HG02678 (cell line): ENCODE data around the gene MUC5AC.

Source experiments
- ATAC-seq: cut with Tn5 transposase; IDR thresholded peaks from one replicate; pipeline ENCODE4 v1.9.1; 2021; ENCODE audit warnings: mild to moderate bottlenecking, moderate library complexity; ENCODE audit not compliant: unreplicated experiment

The MUC5AC gene

DNA sequence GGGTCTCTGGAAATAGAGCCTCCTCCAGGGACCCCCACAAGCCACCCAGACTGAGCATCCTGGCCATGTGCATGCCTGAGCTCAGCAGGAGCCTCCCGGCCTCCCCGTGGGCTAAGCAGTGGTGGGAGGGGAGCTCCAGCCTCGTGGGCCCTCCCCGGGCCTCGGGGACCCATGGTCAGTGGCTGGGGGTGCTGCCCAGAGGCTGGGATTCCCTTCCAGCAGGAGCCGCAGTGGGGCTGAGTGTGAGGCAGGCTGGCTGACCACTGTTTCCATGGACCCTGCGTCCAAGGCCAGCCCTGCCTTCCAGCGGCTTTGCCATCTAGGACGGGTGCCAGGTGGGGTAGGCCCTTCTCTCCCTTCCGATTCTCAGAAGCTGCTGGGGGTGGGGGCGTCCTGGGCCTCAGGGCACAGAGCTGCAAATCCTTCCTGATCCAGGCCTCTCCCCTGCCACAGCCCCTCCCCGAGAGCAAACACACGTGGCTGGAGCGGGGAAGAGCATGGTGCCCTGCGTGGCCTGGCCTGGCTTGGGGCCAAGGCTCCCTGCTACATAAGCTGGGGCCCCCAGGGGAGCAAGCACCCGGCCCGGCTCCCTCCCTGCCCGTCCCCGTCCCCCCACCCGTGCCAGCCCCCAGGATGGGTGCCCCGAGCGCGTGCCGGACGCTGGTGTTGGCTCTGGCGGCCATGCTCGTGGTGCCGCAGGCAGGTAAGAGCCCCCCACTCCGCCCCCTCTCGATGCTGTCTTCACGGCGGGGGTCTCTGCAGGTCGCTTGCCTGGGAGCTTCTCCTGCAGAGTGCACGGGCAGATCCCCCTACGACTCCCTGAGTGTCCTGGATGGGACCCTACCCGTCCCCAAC is 65.0 kb downstream of the MUC5AC start, which contains the start of gene MUC5B:
TSS of gene MUC5B (plus strand) at position 576 of the 855 bp plus-strand sequence. CDS start at position 634, 58 bp downstream.
- no peak for ATAC-seq

- ATAC-seq, result no peak
These were observed 65.8 kb downstream of the MUC5AC start for GRCh38 chr11:1223346-1224110.

- ATAC-seq, result no peak
These were observed 66.3 kb downstream of the MUC5AC start for GRCh38 chr11:1224111-1224490.

DNA sequence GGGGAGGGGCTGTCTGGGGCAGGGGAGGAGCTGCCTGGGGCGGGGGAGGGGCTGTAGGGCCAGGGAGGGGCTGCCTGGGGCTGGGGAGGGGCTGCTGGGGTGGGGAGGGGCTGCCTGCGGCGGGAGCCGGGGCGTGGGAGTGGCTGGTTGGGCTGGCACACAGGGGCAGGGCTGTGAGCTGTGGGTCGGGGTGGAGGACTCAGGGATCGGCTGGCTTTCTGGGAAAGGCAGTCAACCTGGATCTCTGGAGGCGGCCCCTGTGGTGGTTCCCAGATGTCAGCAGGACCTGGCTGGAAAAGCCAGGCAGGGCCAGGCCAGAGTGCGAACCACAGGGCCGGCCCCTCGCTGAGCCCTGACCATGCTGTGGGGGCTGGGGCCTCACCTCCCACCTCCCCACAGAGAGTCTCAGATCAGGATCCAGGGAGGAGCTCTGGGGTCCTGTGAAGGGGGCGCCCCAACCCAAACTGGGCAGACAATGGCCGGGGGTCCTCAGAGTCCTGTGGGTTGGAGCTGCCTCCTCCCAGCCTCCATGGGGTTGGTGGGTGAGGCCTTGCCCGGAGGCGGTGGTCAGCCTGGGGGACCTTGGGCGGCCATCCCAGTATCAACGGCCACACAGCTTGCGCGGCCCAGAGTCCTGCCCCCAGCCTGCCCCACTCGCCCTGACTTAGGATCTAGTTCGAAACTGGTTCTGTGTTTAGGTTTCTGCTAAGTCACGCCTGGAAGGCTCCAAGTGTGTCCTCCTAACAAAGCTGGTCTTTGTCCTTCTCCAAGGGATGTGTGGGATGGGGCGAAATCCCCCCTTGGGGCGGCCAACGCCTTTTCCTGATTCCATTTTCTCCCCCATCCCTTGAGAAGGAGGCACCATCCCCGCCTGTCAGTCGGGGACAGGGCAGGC is 67.0 kb downstream of the MUC5AC start:
- ATAC-seq, result no peak

DNA sequence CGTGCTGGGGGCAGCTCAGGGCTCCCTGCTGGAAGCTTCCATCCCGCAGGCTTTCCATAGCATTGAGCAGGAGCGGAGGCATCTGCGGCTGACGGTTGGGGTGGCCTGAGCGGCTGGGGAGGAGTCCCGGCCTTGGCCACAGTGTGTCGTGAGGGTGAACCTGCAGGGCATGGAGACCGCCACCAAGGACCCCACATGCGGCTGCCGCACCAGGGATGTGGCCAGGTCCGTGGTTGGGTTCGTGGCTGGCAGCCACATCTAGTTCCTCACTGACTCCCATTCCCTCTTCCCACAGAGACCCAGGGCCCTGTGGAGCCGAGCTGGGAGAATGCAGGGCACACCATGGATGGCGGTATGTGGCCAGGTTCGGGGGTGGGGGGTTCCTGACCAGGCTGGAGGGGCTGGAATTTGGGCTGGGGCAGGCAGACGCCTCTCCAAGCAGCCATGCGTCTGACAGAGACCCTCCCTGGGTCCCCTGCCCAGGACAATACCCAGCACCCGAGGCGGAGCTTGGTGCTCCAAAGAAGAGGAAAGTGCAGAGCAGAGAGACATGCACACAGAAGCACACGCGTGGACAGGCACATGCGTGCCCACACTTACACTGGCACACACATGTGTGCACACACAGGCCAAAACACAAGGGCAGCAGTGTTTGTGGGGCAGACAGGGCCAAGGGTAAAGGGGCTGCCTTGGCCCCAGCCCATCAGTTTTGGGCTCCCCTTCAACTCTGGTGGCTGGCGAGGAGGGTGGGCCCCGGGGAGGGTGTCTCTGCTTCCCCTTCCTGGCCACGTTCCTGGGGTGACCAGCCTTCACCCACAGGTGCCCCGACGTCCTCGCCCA is 67.9 kb downstream of the MUC5AC start:
- no peak for ATAC-seq

DNA sequence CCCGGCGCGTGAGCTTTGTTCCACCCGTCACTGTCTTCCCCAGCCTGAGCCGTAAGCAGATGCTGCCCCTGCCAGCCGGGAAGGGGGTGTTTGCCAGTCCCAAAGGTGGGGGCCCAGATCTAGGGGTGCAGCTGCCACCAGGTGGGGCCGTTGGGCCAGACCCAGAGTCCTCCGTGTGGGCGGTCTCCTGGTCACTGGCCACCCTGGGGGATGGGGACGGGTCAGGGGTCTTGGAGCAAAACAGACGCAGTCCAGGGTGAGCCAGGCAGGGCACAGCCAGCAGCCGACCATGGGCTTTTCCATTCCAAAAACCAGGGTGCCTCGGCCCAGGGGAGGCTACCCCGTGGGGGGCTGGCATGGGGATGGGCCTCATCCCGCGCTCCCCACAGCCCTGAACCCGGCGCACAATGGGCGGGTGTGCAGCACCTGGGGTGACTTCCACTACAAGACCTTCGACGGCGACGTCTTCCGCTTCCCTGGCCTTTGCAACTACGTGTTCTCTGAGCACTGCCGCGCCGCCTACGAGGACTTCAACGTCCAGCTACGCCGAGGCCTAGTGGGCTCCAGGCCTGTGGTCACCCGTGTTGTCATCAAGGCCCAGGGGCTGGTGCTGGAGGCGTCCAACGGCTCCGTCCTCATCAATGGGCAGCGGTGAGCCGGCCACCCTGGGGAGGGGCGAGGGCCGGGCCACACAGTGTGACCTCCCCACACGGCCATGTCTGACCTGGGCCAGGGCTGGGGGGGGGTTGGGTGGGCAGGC is 68.7 kb downstream of the MUC5AC start:
- ATAC-seq, result no peak

GRCh38 chr11:1226986-1227550 is 69.3 kb downstream of the MUC5AC start:
- no peak for ATAC-seq

DNA sequence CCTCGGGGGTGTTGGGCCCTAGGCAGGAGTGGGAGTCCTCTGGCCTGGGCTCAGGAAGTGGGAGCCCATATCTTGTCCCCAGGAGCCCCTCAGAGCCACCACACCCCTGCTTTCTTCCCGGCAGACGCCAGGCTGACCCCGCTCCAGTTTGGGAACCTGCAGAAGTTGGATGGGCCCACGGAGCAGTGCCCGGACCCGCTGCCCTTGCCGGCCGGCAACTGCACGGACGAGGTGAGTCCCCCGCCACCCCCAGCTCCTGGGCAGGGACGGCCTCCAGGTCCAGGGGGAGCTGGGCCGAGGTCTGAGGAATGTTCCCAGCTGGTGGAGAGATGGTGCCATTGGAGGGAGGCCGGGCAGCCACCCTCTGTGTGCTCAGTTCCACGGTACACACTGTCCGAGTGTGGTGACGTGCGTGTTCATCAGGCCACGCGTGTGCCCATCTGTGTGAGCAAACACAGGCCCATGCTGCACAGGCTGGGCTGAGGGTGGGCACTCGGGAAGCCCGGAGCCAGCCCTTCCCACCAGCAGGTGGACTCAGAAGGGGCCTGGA is 69.9 kb downstream of the MUC5AC start:
- ATAC-seq, result no peak

DNA sequence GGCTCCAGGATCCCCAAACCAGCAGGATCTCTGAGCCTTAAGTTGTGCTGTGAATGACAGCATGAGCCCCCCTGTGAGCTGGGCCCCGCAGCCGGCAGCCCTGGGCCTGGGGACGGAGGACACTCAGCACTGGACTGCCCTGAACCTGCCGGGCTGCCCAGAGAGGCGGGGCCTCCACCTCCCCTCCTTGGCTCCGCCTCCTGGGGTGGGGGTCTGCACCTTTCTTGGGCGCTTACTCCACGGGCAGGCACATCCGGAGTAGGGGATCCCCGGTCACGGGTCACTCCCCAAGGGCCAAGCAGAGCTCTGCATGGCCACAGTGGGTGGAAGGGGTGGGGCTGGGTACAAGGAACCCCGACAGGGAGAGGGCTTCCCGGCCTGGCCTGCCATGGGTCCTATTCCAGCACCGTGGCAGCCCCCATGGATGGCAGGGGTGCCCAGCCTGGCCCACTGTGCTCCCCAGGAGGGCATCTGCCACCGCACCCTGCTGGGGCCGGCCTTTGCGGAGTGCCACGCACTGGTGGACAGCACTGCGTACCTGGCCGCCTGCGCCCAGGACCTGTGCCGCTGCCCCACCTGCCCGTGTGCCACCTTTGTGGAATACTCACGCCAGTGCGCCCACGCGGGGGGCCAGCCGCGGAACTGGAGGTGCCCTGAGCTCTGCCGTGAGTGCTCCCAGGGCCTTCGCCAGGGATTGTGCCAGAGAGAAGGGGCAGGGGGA is 70.5 kb downstream of the MUC5AC start:
- no peak for ATAC-seq

- no peak for ATAC-seq
These were observed 71.2 kb downstream of the MUC5AC start for GRCh38 chr11:1228921-1229451.

- ATAC-seq, result no peak
These were observed 71.8 kb downstream of the MUC5AC start for GRCh38 chr11:1229471-1230120.

DNA sequence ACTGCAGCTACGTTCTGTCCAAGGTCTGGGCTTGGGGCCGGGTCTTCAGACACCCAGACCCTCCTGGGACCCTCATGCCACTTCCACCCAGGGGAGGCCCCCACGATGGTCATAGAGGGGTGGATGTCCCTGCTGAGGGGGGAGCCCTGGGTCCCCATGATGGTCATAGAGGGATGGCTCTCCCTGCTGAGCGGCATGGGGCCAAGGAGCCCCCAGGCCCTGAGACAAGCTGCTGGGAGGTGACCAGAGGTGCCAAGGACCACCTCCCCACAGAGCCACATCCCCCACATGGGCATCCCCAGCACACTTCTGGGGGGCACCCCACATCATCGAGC is 72.3 kb downstream of the MUC5AC start:
- no peak for ATAC-seq

- ATAC-seq, result no peak
These were observed 73.0 kb downstream of the MUC5AC start for GRCh38 chr11:1230456-1231395.

DNA sequence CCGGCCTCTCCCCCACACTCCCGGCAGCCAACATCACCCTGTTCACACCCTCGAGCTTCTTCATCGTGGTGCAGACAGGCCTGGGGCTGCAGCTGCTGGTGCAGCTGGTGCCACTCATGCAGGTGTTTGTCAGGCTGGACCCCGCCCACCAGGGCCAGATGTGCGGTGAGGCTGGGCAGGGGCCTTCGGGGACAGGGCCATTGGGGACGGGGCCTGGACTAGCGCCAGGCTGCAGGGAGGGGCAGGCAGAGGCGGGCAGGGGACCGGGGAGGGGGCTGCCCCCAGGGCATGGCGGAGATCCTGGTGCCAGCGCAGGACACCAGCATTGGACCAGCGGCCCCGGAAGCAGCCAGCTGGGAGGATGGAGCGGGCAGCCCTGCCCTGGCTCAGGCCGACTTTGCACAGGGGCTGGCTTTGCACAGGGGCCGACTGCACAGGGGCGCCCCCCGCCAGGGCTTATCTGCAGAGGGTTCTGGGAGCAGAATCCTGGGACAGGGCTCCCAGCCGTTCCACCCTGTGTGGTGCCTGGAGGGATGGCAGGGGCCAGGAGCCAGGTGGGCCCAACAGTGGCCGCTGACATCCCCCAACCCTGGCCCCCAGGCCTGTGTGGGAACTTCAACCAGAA is 73.8 kb downstream of the MUC5AC start:
- ATAC-seq, result no peak

DNA sequence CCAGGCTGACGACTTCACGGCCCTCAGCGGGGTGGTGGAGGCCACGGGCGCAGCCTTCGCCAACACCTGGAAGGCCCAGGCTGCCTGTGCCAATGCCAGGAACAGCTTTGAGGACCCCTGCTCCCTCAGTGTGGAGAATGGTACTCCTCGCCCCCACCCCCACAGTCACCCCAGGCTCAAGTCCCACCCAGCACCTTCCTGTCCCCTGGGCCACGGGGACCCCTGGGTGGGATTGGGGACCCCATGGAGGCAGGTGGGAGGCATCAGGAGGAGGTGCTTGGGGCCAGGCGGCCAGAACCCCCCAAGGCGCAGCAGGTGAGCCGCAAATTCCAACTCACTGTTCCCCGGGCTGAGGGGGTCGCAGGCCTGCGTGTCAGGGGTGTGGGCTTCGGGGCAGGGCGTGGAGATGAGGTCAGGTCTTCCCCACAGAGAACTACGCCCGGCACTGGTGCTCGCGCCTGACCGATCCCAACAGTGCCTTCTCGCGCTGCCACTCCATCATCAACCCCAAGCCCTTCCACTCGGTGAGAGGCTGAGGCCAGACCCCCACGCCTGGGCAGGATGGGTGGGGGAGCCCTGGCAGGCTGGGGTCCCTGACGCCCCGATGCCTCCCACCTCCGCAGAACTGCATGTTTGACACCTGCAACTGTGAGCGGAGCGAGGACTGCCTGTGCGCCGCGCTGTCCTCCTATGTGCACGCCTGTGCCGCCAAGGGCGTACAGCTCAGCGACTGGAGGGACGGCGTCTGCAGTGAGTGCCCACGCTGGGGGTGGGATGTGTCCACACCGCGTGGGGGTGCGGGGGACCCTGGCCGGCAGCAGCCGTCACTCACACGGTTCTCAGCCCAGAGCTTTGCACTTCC is 74.5 kb downstream of the MUC5AC start:
- ATAC-seq, result no peak
